ENCODE results near the gene MCF2L.

DNA sequence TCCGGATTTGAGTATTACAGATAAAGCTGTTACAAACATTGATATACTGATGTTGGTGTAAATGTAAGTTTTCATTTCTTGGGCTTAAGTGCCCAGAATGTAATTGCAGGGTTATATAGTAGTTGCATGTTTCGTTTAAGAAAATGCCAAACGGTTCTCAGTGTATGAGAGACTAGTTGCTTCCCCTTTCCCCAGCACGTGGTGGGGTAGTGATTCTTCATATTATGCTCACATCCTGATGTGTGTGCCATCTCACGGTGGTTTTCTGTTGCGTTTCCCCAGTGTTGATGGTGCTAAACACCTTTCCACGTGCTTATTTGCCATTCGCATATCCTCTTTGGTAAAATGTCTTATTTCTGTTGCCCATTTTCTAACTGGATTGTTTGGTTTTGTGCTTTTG lies 101.8 kb downstream of the MCF2L start:
- TF ChIP-seq POLR2A (IDR thresholded peaks at IDR 0.05; ENCODE audit: low read depth, low read length) = no peak
- TF ChIP-seq TAF1 (IDR thresholded peaks at IDR 0.05; ENCODE audit: borderline replicate concordance, low read depth, low read length) = no peak
- no peak for TF ChIP-seq POLR2AphosphoS5 (IDR thresholded peaks at IDR 0.05; ENCODE audit: low read depth, low read length)
